A549 (cell line): ENCODE measurements around the gene ROPN1B. TPM values are rescaled to one million over a fixed set of nuclear protein-coding genes. Genes with fewer than 3 reads are reported as not detected.

Experiments used
- ATAC-seq, 2 experiments: fragments of 200-7000 bp in 1 of 2; fragments of >200 bp in 1 of 2; cut with Nextera tagmentation in 1 of 2; cut with Tn5 transposase in 1 of 2; 3 replicates each; pipeline versions ENCODE4 v1.8.0 to v1.9.1; 2018 to 2020; ENCODE audit warnings: mild to moderate bottlenecking in 1 of 2, moderate library complexity in 1 of 2
- CTCF ChIA-PET: fragments of 300-600 bp; sonication (Branson Sonifier 250); formaldehyde crosslinking; extraction: SDS; loops from one replicate; lab custom pipeline; 2021; ENCODE audit warnings: antibody characterized with exemption, inconsistent platforms; lab: Yijun Ruan, JAX
- POLR2A ChIA-PET: fragments of 350-600 bp; formaldehyde crosslinking; extraction: SDS; loops from one replicate; lab custom pipeline; 2021; ENCODE audit warnings: antibody characterized with exemption, inconsistent platforms; lab: Yijun Ruan, JAX
- DNase-seq, 2 experiments: peaks; one replicate each; pipeline versions ENCODE4 v3.0.0 to v3.0.0-alpha.2; 2011 to 2016; ENCODE audit warnings: low read depth in 1 of 2, low spot score in 1 of 2
- FAIRE-seq: peaks from 2 replicates; lab custom pipeline; 2011; peaks lifted over from hg19 to GRCh38; lab: Jason Lieb, UNC
- H3K27ac ChIP-seq, 2 experiments: fragments of >200 bp; sonication (Bioruptor Twin); formaldehyde crosslinking; 3 replicates each; pipeline ENCODE4 v1.5.1; 2016 to 2017
- H3K4me1 ChIP-seq: fragments of >200 bp; sonication (Bioruptor Twin); formaldehyde crosslinking; 3 replicates; pipeline ENCODE4 v1.6.1; 2016
- H3K4me2 ChIP-seq: fragments of >200 bp; sonication (Bioruptor Twin); formaldehyde crosslinking; 3 replicates; pipeline ENCODE4 v1.6.1; 2016
- H3K4me3 ChIP-seq: fragments of >200 bp; sonication (Bioruptor Twin); formaldehyde crosslinking; 3 replicates; pipeline ENCODE4 v1.5.1; 2016
- H3K9me3 ChIP-seq: fragments of >200 bp; sonication (Bioruptor Twin); formaldehyde crosslinking; 3 replicates; pipeline ENCODE4 v1.6.1; 2016
- BHLHE40 ChIP-seq: IDR thresholded peaks from 2 replicates; pipeline ENCODE4 v1.6.1; 2012; ENCODE audit warnings: low read depth, low read length, inconsistent platforms
- CHD4 ChIP-seq: fragments of 200-600 bp; sonication (generic); IDR thresholded peaks from 2 replicates; pipeline ENCODE4 v1.6.1; 2016; ENCODE audit warnings: antibody characterized with exemption, mild to moderate bottlenecking, borderline replicate concordance
- EP300 ChIP-seq, 2 experiments: fragments of >200 bp; sonication (Bioruptor Twin); formaldehyde crosslinking; IDR thresholded peaks; 2 replicates in 1 of 2; 3 replicates in 1 of 2; pipeline ENCODE4 v1.6.1; 2016 to 2017
- ESRRA ChIP-seq: fragments of 150-350 bp; IDR thresholded peaks from 2 replicates; pipeline ENCODE4 v1.6.1; 2014; ENCODE audit warnings: mild to moderate bottlenecking, low read length, borderline replicate concordance
- FOXS1 ChIP-seq: fragments of 250-450 bp; sonication (Bioruptor Pico); IDR thresholded peaks from 2 replicates; pipeline ENCODE4 v1.5.0; 2020; ENCODE audit warnings: mild to moderate bottlenecking, moderate library complexity
- JUNB ChIP-seq: fragments of >200 bp; sonication (Bioruptor Twin); formaldehyde crosslinking; IDR thresholded peaks from 2 replicates; pipeline ENCODE4 v1.6.1; 2016
- KDM1A ChIP-seq: fragments of 200-600 bp; sonication (generic); IDR thresholded peaks from 2 replicates; pipeline ENCODE4 v1.6.1; 2016; ENCODE audit warnings: low read depth, mild to moderate bottlenecking
- KDM5A ChIP-seq: fragments of 200-600 bp; sonication (generic); IDR thresholded peaks from 2 replicates; pipeline ENCODE4 v1.6.1; 2016; ENCODE audit warnings: antibody characterized with exemption, mild to moderate bottlenecking
- MAZ ChIP-seq: fragments of 150-350 bp; IDR thresholded peaks from 2 replicates; pipeline ENCODE4 v1.6.1; 2014; ENCODE audit warnings: antibody characterized with exemption, low read depth, low read length, borderline replicate concordance
- MYC ChIP-seq: IDR thresholded peaks from 2 replicates; pipeline ENCODE4 v1.6.1; 2012; ENCODE audit warnings: mild to moderate bottlenecking, inconsistent platforms, low read length, improper control_type of control experiment, borderline replicate concordance
- NFE2L2 ChIP-seq: fragments of 150-350 bp; conservative IDR thresholded peaks from 2 replicates; pipeline ENCODE4 v1.6.1; 2014; ENCODE audit warnings: low read length
- RNF2 ChIP-seq: fragments of 200-600 bp; sonication (generic); IDR thresholded peaks from 2 replicates; pipeline ENCODE4 v1.6.1; 2016; ENCODE audit warnings: low read depth, mild to moderate bottlenecking, antibody characterized with exemption, moderate library complexity, borderline replicate concordance
- SREBF2 ChIP-seq: fragments of 450-650 bp; IDR thresholded peaks from 2 replicates; pipeline ENCODE4 v1.6.1; 2014; ENCODE audit warnings: mild to moderate bottlenecking, moderate library complexity
- TP53 ChIP-seq: fragments of 250-450 bp; sonication (Bioruptor Pico); IDR thresholded peaks from 2 replicates; pipeline ENCODE4 v1.5.0; 2021; ENCODE audit warnings: mild to moderate bottlenecking, moderate library complexity
- ZC3H11A ChIP-seq: fragments of 450-650 bp; IDR thresholded peaks from 2 replicates; pipeline ENCODE4 v1.6.1; 2014; ENCODE audit warnings: antibody characterized with exemption, mild to moderate bottlenecking
- ZSCAN20 ChIP-seq: fragments of 250-450 bp; sonication (Bioruptor Pico); IDR thresholded peaks from 2 replicates; pipeline ENCODE4 v1.8.0; 2022; ENCODE audit warnings: mild to moderate bottlenecking, moderate library complexity
- WGBS: methylation state at CpG from one replicate; pipeline ENCODE4 v1.1.6; 2017; ENCODE audit errors: missing lambda C conversion rate; 5-methylcytosine and 5-hydroxymethylcytosine counted together
- polyA plus RNA-seq, 4 experiments: library from polyadenylated mRNA; depleted of rRNA in 3 of 4; stranded (reverse); fragments of >200 nt; fragmentation: RNase III in 1 of 4; extraction: RNeasy Plus Mini Kit Qiagen cat#74134 plus additional on column Dnase treatment in 1 of 4; gene quantifications; 2 replicates in 3 of 4; 3 replicates in 1 of 4; pipeline ENCODE4 v1.2.3, GENCODE V29; 2011 to 2017
- TF ChIP-seq, protein P1 (sequence below): fragments of 150-350 bp; IDR thresholded peaks from 2 replicates; pipeline ENCODE4 v1.6.1; 2014; ENCODE audit warnings: low read depth, mild to moderate bottlenecking, low read length
- TF ChIP-seq, protein P2 (sequence below): fragments of 250-450 bp; sonication (Bioruptor Pico); IDR thresholded peaks from 2 replicates; pipeline ENCODE4 v1.5.0; 2021; ENCODE audit warnings: mild to moderate bottlenecking, moderate library complexity, borderline replicate concordance
- TF ChIP-seq, protein P3 (sequence below): fragments of >200 bp; sonication (Bioruptor Twin); formaldehyde crosslinking; IDR thresholded peaks from 2 replicates; pipeline ENCODE4 v1.6.1; 2016
- TF ChIP-seq, protein P4 (sequence below): fragments of 250-450 bp; sonication (Bioruptor Pico); IDR thresholded peaks from 2 replicates; pipeline ENCODE4 v1.5.0; 2020; ENCODE audit warnings: low read depth, mild to moderate bottlenecking, moderate library complexity

Gene ROPN1B
- polyA plus RNA-seq, 2 of the 4 experiments (the other 2 are of a cell fraction) = not detected

DNA sequence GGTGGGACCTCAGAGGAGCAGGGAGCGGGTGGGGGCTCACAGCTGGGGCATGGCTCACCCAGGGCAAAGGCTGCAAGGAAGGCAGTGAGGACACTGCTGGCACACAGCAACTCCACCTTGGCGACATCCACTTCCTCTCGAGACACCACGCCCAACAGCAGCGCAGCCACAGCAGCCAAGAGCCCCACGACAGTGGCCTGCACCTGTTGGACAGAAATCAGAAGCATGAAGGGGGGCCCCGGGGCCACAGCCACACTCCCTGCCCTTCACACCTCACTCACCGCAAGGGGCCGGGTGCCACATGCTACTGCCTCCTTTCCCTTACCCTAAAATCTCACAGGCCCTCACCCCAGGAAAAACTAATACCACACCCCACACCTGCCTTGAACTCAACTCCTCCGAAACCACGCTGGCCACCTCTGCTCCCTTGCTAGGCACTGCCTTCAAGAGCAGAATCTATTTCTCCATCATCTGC is 57.3 kb downstream of the ROPN1B start:
- WGBS = 92% methylated on average over 11 of the region's 11 CpGs
- POLR2A ChIA-PET = no interaction called here
- TF ChIP-seq, protein P1, sequence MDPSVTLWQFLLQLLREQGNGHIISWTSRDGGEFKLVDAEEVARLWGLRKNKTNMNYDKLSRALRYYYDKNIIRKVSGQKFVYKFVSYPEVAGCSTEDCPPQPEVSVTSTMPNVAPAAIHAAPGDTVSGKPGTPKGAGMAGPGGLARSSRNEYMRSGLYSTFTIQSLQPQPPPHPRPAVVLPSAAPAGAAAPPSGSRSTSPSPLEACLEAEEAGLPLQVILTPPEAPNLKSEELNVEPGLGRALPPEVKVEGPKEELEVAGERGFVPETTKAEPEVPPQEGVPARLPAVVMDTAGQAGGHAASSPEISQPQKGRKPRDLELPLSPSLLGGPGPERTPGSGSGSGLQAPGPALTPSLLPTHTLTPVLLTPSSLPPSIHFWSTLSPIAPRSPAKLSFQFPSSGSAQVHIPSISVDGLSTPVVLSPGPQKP = no peak
- TF ChIP-seq ZSCAN20 = no peak
- TF ChIP-seq NFE2L2 = no peak
- TF ChIP-seq, protein P2, sequence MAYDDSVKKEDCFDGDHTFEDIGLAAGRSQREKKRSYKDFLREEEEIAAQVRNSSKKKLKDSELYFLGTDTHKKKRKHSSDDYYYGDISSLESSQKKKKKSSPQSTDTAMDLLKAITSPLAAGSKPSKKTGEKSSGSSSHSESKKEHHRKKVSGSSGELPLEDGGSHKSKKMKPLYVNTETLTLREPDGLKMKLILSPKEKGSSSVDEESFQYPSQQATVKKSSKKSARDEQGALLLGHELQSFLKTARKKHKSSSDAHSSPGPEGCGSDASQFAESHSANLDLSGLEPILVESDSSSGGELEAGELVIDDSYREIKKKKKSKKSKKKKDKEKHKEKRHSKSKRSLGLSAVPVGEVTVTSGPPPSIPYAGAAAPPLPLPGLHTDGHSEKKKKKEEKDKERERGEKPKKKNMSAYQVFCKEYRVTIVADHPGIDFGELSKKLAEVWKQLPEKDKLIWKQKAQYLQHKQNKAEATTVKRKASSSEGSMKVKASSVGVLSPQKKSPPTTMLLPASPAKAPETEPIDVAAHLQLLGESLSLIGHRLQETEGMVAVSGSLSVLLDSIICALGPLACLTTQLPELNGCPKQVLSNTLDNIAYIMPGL (CRISPR knock-in tag) = no peak
- TF ChIP-seq ZC3H11A = no peak
- TF ChIP-seq CHD4 = no peak
- TF ChIP-seq RNF2 = no peak

DNA sequence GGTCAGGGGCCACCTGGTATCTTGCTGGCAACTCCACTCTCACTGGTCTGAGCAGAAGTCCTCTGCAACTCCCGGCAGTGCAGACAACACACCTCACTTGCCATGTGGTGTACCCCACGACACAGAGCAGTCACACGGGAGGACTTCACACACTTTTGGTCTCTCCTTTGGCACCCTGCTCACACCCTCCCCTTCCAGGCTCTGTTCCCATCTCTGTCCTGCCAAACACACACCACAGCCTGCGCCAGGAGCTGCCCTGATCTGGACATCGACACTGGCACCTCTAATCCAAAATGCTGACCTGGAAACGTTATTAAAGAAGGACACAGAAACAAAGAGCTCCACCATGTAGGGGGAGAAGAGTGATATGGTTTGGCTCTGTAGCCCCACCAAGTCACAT is 57.8 kb downstream of the ROPN1B start:
- H3K4me3 ChIP-seq = no peak overlapping the region
- FAIRE-seq (no peak), ATAC-seq (no peak), DNase-seq (no peak)
- no peak overlapping the region for H3K4me2 ChIP-seq
- H3K27ac ChIP-seq = no peak overlapping the region
- 78% methylated on average over 6 of the region's 6 CpGs for WGBS
- no peak for TF ChIP-seq EP300 (IDR thresholded peaks at IDR 0.05)
- no peak for TF ChIP-seq KDM5A
- TF ChIP-seq SREBF2 = no peak
- TF ChIP-seq, protein P1 = no peak
- TF ChIP-seq FOXS1 = no peak
- TF ChIP-seq NFE2L2 = no peak
- TF ChIP-seq CHD4 = no peak
- no peak for TF ChIP-seq MAZ
- no peak for TF ChIP-seq ESRRA
- TF ChIP-seq RNF2 = no peak
- TF ChIP-seq BHLHE40 = no peak
- no peak for TF ChIP-seq JUNB
- TF ChIP-seq ZSCAN20 = no peak
- TF ChIP-seq MYC = no peak
- no peak for TF ChIP-seq KDM1A
- TF ChIP-seq, protein P3, sequence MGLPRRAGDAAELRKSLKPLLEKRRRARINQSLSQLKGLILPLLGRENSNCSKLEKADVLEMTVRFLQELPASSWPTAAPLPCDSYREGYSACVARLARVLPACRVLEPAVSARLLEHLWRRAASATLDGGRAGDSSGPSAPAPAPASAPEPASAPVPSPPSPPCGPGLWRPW = no peak
- no peak for TF ChIP-seq TP53 (CRISPR knock-in tag)
- TF ChIP-seq, protein P4, sequence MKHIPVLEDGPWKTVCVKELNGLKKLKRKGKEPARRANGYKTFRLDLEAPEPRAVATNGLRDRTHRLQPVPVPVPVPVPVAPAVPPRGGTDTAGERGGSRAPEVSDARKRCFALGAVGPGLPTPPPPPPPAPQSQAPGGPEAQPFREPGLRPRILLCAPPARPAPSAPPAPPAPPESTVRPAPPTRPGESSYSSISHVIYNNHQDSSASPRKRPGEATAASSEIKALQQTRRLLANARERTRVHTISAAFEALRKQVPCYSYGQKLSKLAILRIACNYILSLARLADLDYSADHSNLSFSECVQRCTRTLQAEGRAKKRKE (CRISPR knock-in tag) = no peak
- no peaks in the 10 kb centered on the region for H3K4me1 ChIP-seq
- POLR2A ChIA-PET = no interaction called here
- H3K9me3 ChIP-seq = peaks cover 5% of the 10 kb centered on the region; the same call in 1 of the 3 replicates
- CTCF ChIA-PET = no interaction called here

More for the DNA sequence above, 57.3 kb downstream of the ROPN1B start:
- H3K9me3 ChIP-seq = peaks cover 5% of the 10 kb centered on the region; the same call in 1 of the 3 replicates
- H3K4me1 ChIP-seq = no peaks in the 10 kb centered on the region
- DNase-seq (no peak), ATAC-seq (no peak), FAIRE-seq (no peak)
- no peak overlapping the region for H3K27ac ChIP-seq
- no peak overlapping the region for H3K4me3 ChIP-seq
- no peak overlapping the region for H3K4me2 ChIP-seq
- CTCF ChIA-PET = no interaction called here
